CD4-positive, alpha-beta memory T cell (primary cell): ENCODE data around the gene ITPR2. TPM values are rescaled to one million over a fixed set of nuclear protein-coding genes. Genes with fewer than 3 reads are reported as not detected.
"Not testable (repeated sequence)": the region's sequence is repeated elsewhere in the genome, so short reads cannot be mapped to it uniquely, and the experiment has no call there.

Source experiments
- CTCF ChIA-PET: fragments of 350-600 bp; sonication (Branson Sonifier 250); formaldehyde crosslinking; loops from one replicate; lab custom pipeline; 2021; ENCODE audit warnings: inconsistent platforms; ENCODE audit not compliant: partially characterized antibody; lab: Charles Lee
- POLR2A ChIA-PET: fragments of 350-600 bp; sonication (Branson Sonifier 250); formaldehyde crosslinking; loops from one replicate; lab custom pipeline; 2021; ENCODE audit not compliant: partially characterized antibody; lab: Charles Lee
- DNase-seq, 5 donors: peaks; one replicate each; pipeline versions ENCODE4 v3.0.0 to v3.0.0-alpha.2; 2020 to 2022; ENCODE audit warnings: mixed read lengths in 1 of 5
- H3K27ac ChIP-seq: one replicate; pipeline ENCODE4 v1.7.0; 2013; ENCODE audit warnings: low read depth, low read length
- H3K27me3 ChIP-seq: 2 replicates; pipeline ENCODE4 v1.7.0; 2013; ENCODE audit warnings: mild to moderate bottlenecking, low read length, moderate library complexity; ENCODE audit not compliant: insufficient read depth
- H3K36me3 ChIP-seq: 2 replicates; pipeline ENCODE4 v1.7.0; 2013; ENCODE audit warnings: mild to moderate bottlenecking, low read length, moderate library complexity; ENCODE audit not compliant: insufficient read depth
- H3K4me1 ChIP-seq: 2 replicates; pipeline ENCODE4 v1.7.0; 2013; ENCODE audit warnings: mild to moderate bottlenecking, low read length, moderate library complexity; ENCODE audit not compliant: insufficient read depth
- H3K4me3 ChIP-seq, 2 donors: one replicate each; pipeline ENCODE4 v1.7.0; 2013; ENCODE audit warnings: low read length in 2 of 2, mild to moderate bottlenecking in 1 of 2
- H3K9me3 ChIP-seq, 2 donors: one replicate each; pipeline ENCODE4 v1.7.0; 2013; ENCODE audit warnings: low read length in 2 of 2, control low read depth in 1 of 2; ENCODE audit not compliant: control insufficient read depth in 1 of 2
- H3K27ac Mint-ChIP-seq, 7 donors: one replicate each; pipeline ENCODE4 v1.8.0; 2020 to 2021; ENCODE audit warnings: mixed read lengths in 7 of 7, mild to moderate bottlenecking in 6 of 7, inconsistent platforms in 3 of 7, moderate library complexity in 3 of 7
- H3K27me3 Mint-ChIP-seq, 2 donors: one replicate each; pipeline ENCODE4 v1.8.0; 2020 to 2021; ENCODE audit warnings: mixed read lengths in 2 of 2
- H3K36me3 Mint-ChIP-seq, 2 donors: one replicate each; pipeline ENCODE4 v1.8.0; 2020 to 2021; ENCODE audit warnings: mixed read lengths in 2 of 2, inconsistent platforms in 1 of 2, mild to moderate bottlenecking in 1 of 2
- H3K4me1 Mint-ChIP-seq, 4 donors: one replicate each; pipeline ENCODE4 v1.8.0; 2020 to 2021; ENCODE audit warnings: mixed read lengths in 4 of 4, mild to moderate bottlenecking in 1 of 4
- H3K4me3 Mint-ChIP-seq, 8 donors: one replicate each; pipeline ENCODE4 v1.8.0; 2020 to 2021; ENCODE audit warnings: mixed read lengths in 8 of 8, mild to moderate bottlenecking in 7 of 8, moderate library complexity in 6 of 8, inconsistent platforms in 3 of 8
- H3K9me3 Mint-ChIP-seq, 8 donors: one replicate each; pipeline ENCODE4 v1.8.0; 2020 to 2021; ENCODE audit warnings: mixed read lengths in 8 of 8, mild to moderate bottlenecking in 5 of 8, inconsistent platforms in 3 of 8, moderate library complexity in 1 of 8
- intact Hi-C: fragments of 100-400 bp; cut with micrococcal nuclease; formaldehyde crosslinking; loops from one replicate; pipeline ENCODE4 v1.15.1; 2023
- polyA plus RNA-seq, 2 donors: library from polyadenylated mRNA; unstranded; fragments of 300-500 nt; fragmentation: Illumina TruSeq; gene quantifications; one replicate each; pipeline ENCODE4 v1.2.3, GENCODE V29; 2021
- total RNA-seq, 2 experiments: library from RNA; stranded (reverse); gene quantifications; one replicate each; pipeline ENCODE4 v1.2.3, GENCODE V29; 2021

ITPR2 gene
- total and polyA plus RNA-seq, 4 experiments from 2014 or later = 4.7 to 55.6 (median 34.1) TPM

GRCh38 chr12:26319511-26319910, 513.5 kb downstream of the ITPR2 start:
- Mint-ChIP-seq H3K27me3 (peaks cover 11 to 12% of the 10 kb centered on the region in 2 donors), H3K4me3 (no peak overlapping the region), H3K27ac (no peak overlapping the region), H3K9me3 (peaks cover 4 to 25% (median 11%) of the 10 kb centered on the region in 8 donors), H3K4me1 (no peaks in the 10 kb centered on the region), H3K36me3 (peaks cover 3 to 5% of the 10 kb centered on the region in 2 donors)
- H3K27ac ChIP-seq = no peak overlapping the region
- no peaks in the 10 kb centered on the region for H3K27me3 ChIP-seq
- intact Hi-C loops = no loop called here
- no peaks in the 10 kb centered on the region for H3K36me3 ChIP-seq
- no peaks in the 10 kb centered on the region for H3K9me3 ChIP-seq
- ChIA-PET CTCF (no interaction called here), POLR2A (no interaction called here)
- no peak overlapping the region for H3K4me3 ChIP-seq
- no peaks in the 10 kb centered on the region for H3K4me1 ChIP-seq
- no peak for DNase-seq

GRCh38 chr12:26318661-26319068, 514.3 kb downstream of the ITPR2 start:
- Mint-ChIP-seq H3K36me3 (peaks cover 3 to 5% of the 10 kb centered on the region in 2 donors), H3K27me3 (peaks cover 11 to 12% of the 10 kb centered on the region in 2 donors), H3K4me3 (no peak overlapping the region), H3K27ac (no peak overlapping the region), H3K9me3 (peaks cover 7 to 26% (median 17%) of the 10 kb centered on the region in 8 donors), H3K4me1 (no peaks in the 10 kb centered on the region)
- POLR2A ChIA-PET = no interaction called here
- Histone ChIP-seq H3K9me3 (no peaks in the 10 kb centered on the region), H3K27ac (no peak overlapping the region), H3K27me3 (no peaks in the 10 kb centered on the region), H3K36me3 (no peaks in the 10 kb centered on the region), H3K4me1 (no peaks in the 10 kb centered on the region), H3K4me3 (no peak overlapping the region)
- intact Hi-C loops = no loop called here
- no peak for DNase-seq
- CTCF ChIA-PET = no interaction called here

- no peak for DNase-seq
- CTCF ChIA-PET = no interaction called here
Observed at GRCh38 chr12:26317942-26318575, 514.9 kb downstream of the ITPR2 start.

GRCh38 chr12:26314103-26314502, 518.9 kb downstream of the ITPR2 start:
- POLR2A ChIA-PET, H3K36me3 ChIP-seq, H3K27me3 ChIP-seq, H3K36me3 Mint-ChIP-seq, H3K4me3 ChIP-seq, H3K27ac ChIP-seq, H3K4me1 ChIP-seq, DNase-seq, H3K27ac Mint-ChIP-seq, H3K9me3 ChIP-seq, intact Hi-C loops, H3K4me1 Mint-ChIP-seq, H3K27me3 Mint-ChIP-seq, H3K4me3 Mint-ChIP-seq: not testable (repeated sequence)
- peaks cover 10 to 47% (median 31%) of the 10 kb centered on the region in 8 donors for H3K9me3 Mint-ChIP-seq
- CTCF ChIA-PET = interaction anchor here (1.5 kb wide), 1 partner anchor 13 kb away, joined by 4 read pairs; no protein-coding TSS in a partner anchor

More at GRCh38 chr12:26317942-26318575, 514.9 kb downstream of the ITPR2 start:
- Histone ChIP-seq H3K9me3 (no peaks in the 10 kb centered on the region), H3K4me3 (no peak overlapping the region), H3K36me3 (no peaks in the 10 kb centered on the region), H3K27ac (no peak overlapping the region), H3K27me3 (no peaks in the 10 kb centered on the region), H3K4me1 (no peaks in the 10 kb centered on the region)
- Mint-ChIP-seq H3K27ac (no peak overlapping the region), H3K4me3 (no peak overlapping the region), H3K27me3 (peaks cover 11 to 16% of the 10 kb centered on the region in 2 donors), H3K4me1 (no peaks in the 10 kb centered on the region), H3K36me3 (peaks cover 3 to 5% of the 10 kb centered on the region in 2 donors), H3K9me3 (peaks cover 13 to 32% (median 21%) of the 10 kb centered on the region in 8 donors)
- intact Hi-C loops = no loop called here
- POLR2A ChIA-PET = no interaction called here

GRCh38 chr12:26310489-26310888, 522.5 kb downstream of the ITPR2 start:
- intact Hi-C loops, H3K27ac Mint-ChIP-seq, H3K27me3 Mint-ChIP-seq, H3K36me3 Mint-ChIP-seq, POLR2A ChIA-PET, H3K27me3 ChIP-seq, H3K27ac ChIP-seq, DNase-seq, H3K4me3 Mint-ChIP-seq, CTCF ChIA-PET, H3K4me1 ChIP-seq, H3K4me3 ChIP-seq, H3K36me3 ChIP-seq, H3K4me1 Mint-ChIP-seq, H3K9me3 ChIP-seq: not testable (repeated sequence)
- peaks cover 10 to 54% (median 26%) of the 10 kb centered on the region in 8 donors for H3K9me3 Mint-ChIP-seq

GRCh38 chr12:26309634-26310033, 523.4 kb downstream of the ITPR2 start:
- H3K27me3 ChIP-seq = no peaks in the 10 kb centered on the region
- H3K27ac ChIP-seq = no peak overlapping the region
- H3K9me3 ChIP-seq = no peaks in the 10 kb centered on the region
- Mint-ChIP-seq H3K36me3 (peaks cover 0 to under 1% of the 10 kb centered on the region in 2 donors), H3K27ac (no peak overlapping the region), H3K9me3 (peaks cover 9 to 47% (median 24%) of the 10 kb centered on the region in 8 donors), H3K4me3 (no peak overlapping the region), H3K4me1 (no peaks in the 10 kb centered on the region), H3K27me3 (peaks cover 5 to 8% of the 10 kb centered on the region in 2 donors)
- no peaks in the 10 kb centered on the region for H3K4me1 ChIP-seq
- H3K36me3 ChIP-seq = no peaks in the 10 kb centered on the region
- intact Hi-C loops = no loop called here
- DNase-seq = no peak
- ChIA-PET CTCF (no interaction called here), POLR2A (no interaction called here)
- H3K4me3 ChIP-seq = no peak overlapping the region

- no peak overlapping the region for H3K27ac Mint-ChIP-seq
- H3K36me3 Mint-ChIP-seq = no peaks in the 10 kb centered on the region
- no peaks in the 10 kb centered on the region for H3K36me3 ChIP-seq
- no peak for DNase-seq
- no peak overlapping the region for H3K27ac ChIP-seq
- H3K4me1 Mint-ChIP-seq = peaks cover 6 to 9% (median 6%) of the 10 kb centered on the region in 4 donors
- ChIA-PET POLR2A (no interaction called here), CTCF (no interaction called here)
- no peak overlapping the region for H3K4me3 ChIP-seq
- H3K9me3 ChIP-seq = no peaks in the 10 kb centered on the region
- H3K4me1 ChIP-seq = peaks cover 4% of the 10 kb centered on the region
- intact Hi-C loops = no loop called here
- peaks cover 0 to 16% (median 4%) of the 10 kb centered on the region in 8 donors for H3K9me3 Mint-ChIP-seq
- no peaks in the 10 kb centered on the region for H3K27me3 ChIP-seq
- no peak overlapping the region for H3K4me3 Mint-ChIP-seq
- peaks cover 1 to 7% of the 10 kb centered on the region in 2 donors for H3K27me3 Mint-ChIP-seq
Observed at GRCh38 chr12:26304273-26304672, 528.7 kb downstream of the ITPR2 start.
